KMS-11 (cell line): ENCODE results near the gene CLDN1.

Experiments
- H2AFZ ChIP-seq: fragments of 200-600 bp; sonication (generic); 2 replicates; pipeline ENCODE4 v1.6.1; 2016; ENCODE audit warnings: antibody characterized with exemption, mixed run types, low read depth
- H3K27ac ChIP-seq: fragments of 200-600 bp; sonication (generic); 2 replicates; pipeline ENCODE4 v1.6.1; 2016; ENCODE audit warnings: mild to moderate bottlenecking, mixed run types
- H3K27me3 ChIP-seq: fragments of 200-600 bp; sonication (generic); 2 replicates; pipeline ENCODE4 v1.6.1; 2017; ENCODE audit warnings: mild to moderate bottlenecking, low read depth, mixed run types, moderate library complexity; ENCODE audit not compliant: insufficient read depth
- H3K36me3 ChIP-seq: fragments of 200-600 bp; sonication (generic); 2 replicates; pipeline ENCODE4 v1.6.1; 2017; ENCODE audit warnings: mild to moderate bottlenecking, mixed run types; ENCODE audit not compliant: insufficient read depth
- H3K4me1 ChIP-seq: fragments of 200-600 bp; sonication (generic); 2 replicates; pipeline ENCODE4 v1.6.1; 2016; ENCODE audit warnings: mild to moderate bottlenecking, low read depth, mixed run types; ENCODE audit not compliant: poor library complexity, severe bottlenecking
- H3K4me2 ChIP-seq: fragments of 200-600 bp; sonication (generic); 2 replicates; pipeline ENCODE4 v1.7.0; 2016; ENCODE audit warnings: mild to moderate bottlenecking, mixed run types
- H3K4me3 ChIP-seq: fragments of 200-600 bp; sonication (generic); IDR thresholded peaks from 2 replicates; pipeline ENCODE4 v1.6.1; 2017; ENCODE audit warnings: low read depth, low read length, mixed read lengths; ENCODE audit not compliant: insufficient read depth
- H3K79me2 ChIP-seq: fragments of 200-600 bp; sonication (generic); 2 replicates; pipeline ENCODE4 v1.6.1; 2016; ENCODE audit warnings: low read depth, mixed run types; ENCODE audit not compliant: insufficient read depth
- H3K9ac ChIP-seq: fragments of 200-600 bp; sonication (generic); 2 replicates; pipeline ENCODE4 v1.6.1; 2016; ENCODE audit warnings: mild to moderate bottlenecking, mixed run types
- H4K20me1 ChIP-seq: fragments of 200-600 bp; sonication (generic); 2 replicates; pipeline ENCODE4 v1.6.1; 2016; ENCODE audit warnings: mild to moderate bottlenecking, mixed run types; ENCODE audit not compliant: insufficient read depth
- TF ChIP-seq, protein P1 (sequence below): fragments of 200-600 bp; sonication (generic); conservative IDR thresholded peaks from 2 replicates; pipeline ENCODE4 v1.6.1; 2017; ENCODE audit warnings: low read depth, mild to moderate bottlenecking, antibody characterized with exemption, low read length, moderate library complexity, mixed read lengths

Gene CLDN1

DNA sequence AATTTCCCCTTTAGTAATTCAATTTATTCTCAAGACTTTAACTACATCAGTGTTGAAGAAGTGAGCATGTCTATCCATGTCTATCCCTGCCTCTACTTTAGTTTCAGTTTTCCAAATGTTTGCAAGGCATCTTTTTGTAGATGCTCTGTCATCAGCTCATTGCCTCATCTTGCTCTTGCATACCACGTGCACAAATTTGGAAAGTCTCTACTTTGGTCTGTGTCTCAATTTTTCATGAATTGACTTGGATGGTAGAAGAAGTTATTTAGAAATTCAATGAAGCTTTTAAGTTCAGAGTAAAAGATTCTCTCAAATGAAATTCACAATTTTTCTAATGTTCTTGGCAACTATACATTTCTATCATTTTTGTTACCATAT, 55.3 kb downstream of the CLDN1 start:
- H3K27ac ChIP-seq = no peak overlapping the region
- no peaks in the 10 kb centered on the region for H3K4me1 ChIP-seq
- H3K4me2 ChIP-seq = no peak overlapping the region

DNA sequence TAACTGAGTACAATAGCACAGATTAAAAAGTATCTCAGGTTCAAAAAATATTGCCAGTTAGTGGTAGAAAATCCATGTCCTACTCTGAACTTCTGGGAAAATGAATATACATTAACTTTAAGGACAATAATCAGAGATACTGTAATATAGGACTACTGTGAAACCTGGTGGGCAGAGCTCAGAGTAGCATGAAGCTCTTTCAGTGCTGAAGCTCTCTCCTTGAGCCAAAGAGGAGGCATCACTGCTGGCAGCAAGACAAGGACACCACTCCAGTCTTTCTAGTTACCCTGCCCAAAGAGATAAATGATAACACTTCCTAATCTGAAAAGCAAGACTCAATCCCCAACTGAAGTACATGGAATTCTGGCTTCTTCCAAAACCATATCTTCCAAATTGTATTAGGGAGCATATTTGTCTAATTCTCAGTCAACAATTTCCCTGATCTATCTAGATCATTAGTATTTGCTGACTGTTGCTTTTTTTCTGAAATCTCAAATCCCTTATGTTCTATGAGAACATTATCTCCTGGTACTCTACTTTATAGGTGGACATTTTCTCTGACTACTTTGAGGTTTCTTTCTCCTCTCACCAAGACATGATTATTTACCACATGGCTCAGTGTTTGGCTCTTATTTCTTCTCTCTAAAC, 55.9 kb downstream of the CLDN1 start:
- H3K4me2 ChIP-seq = no peak overlapping the region
- no peaks in the 10 kb centered on the region for H3K4me1 ChIP-seq
- no peak overlapping the region for H2AFZ ChIP-seq
- H3K27ac ChIP-seq = no peak overlapping the region
- no peak overlapping the region for H3K9ac ChIP-seq
- H3K79me2 ChIP-seq = no peaks in the 10 kb centered on the region
- TF ChIP-seq, protein P1, sequence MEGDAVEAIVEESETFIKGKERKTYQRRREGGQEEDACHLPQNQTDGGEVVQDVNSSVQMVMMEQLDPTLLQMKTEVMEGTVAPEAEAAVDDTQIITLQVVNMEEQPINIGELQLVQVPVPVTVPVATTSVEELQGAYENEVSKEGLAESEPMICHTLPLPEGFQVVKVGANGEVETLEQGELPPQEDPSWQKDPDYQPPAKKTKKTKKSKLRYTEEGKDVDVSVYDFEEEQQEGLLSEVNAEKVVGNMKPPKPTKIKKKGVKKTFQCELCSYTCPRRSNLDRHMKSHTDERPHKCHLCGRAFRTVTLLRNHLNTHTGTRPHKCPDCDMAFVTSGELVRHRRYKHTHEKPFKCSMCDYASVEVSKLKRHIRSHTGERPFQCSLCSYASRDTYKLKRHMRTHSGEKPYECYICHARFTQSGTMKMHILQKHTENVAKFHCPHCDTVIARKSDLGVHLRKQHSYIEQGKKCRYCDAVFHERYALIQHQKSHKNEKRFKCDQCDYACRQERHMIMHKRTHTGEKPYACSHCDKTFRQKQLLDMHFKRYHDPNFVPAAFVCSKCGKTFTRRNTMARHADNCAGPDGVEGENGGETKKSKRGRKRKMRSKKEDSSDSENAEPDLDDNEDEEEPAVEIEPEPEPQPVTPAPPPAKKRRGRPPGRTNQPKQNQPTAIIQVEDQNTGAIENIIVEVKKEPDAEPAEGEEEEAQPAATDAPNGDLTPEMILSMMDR = no peak
- no peaks in the 10 kb centered on the region for H4K20me1 ChIP-seq
- no peaks in the 10 kb centered on the region for H3K36me3 ChIP-seq
- no peak overlapping the region for H3K4me3 ChIP-seq
- H3K27me3 ChIP-seq = no peaks in the 10 kb centered on the region

More for the DNA sequence above, 55.3 kb downstream of the CLDN1 start:
- no peak overlapping the region for H2AFZ ChIP-seq
- no peaks in the 10 kb centered on the region for H4K20me1 ChIP-seq
- H3K27me3 ChIP-seq = no peaks in the 10 kb centered on the region
- no peaks in the 10 kb centered on the region for H3K79me2 ChIP-seq
- TF ChIP-seq, protein P1 = no peak
- H3K36me3 ChIP-seq = no peaks in the 10 kb centered on the region
- H3K9ac ChIP-seq = no peak overlapping the region
- no peak overlapping the region for H3K4me3 ChIP-seq

DNA sequence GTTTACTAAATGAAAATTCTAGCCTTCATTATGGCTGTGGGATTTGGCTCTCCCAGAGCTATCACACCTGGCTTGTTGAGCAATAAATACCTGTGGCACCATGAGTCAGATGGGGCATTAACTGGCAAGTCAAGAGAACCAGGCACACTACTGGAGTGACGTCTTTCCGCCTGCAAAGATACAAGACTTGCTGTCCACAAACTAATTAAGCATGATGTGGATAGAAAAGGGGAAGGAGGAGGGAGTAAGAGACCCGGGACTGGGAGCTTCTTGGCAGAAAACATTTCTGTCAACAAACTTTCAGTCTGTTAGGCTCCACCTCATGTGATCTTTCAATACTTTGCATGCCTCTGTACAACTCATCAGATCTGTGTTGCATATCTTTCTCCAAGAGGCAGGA, 56.5 kb downstream of the CLDN1 start:
- no peaks in the 10 kb centered on the region for H4K20me1 ChIP-seq
- H3K4me1 ChIP-seq = no peaks in the 10 kb centered on the region
- no peak overlapping the region for H3K9ac ChIP-seq
- no peak overlapping the region for H3K4me2 ChIP-seq
- TF ChIP-seq, protein P1 = no peak
- H3K36me3 ChIP-seq = no peaks in the 10 kb centered on the region
- H3K27ac ChIP-seq = no peak overlapping the region
- no peaks in the 10 kb centered on the region for H3K27me3 ChIP-seq
- H3K79me2 ChIP-seq = no peaks in the 10 kb centered on the region
- no peak overlapping the region for H2AFZ ChIP-seq
- H3K4me3 ChIP-seq = no peak overlapping the region

DNA sequence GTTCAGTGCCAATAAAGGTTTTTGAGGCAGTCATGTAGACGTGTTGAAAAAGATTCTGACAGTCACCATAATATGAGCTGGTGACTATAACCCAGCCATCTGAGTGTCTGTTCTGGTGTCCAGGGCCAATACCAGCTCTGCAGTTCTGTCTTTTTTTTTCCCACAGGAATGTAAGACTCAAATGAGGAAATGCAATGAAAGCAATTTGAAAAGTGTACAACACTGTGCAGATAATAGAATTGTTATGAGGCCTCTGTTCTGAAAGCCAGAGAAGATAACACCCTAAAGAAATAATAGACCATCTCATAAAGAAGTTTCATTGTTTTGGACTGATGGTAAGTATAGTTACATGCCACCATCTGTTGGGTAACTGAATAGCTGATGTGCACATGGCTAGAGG, 57.1 kb downstream of the CLDN1 start:
- H2AFZ ChIP-seq = no peak overlapping the region

More for the DNA sequence above, 57.1 kb downstream of the CLDN1 start:
- Histone ChIP-seq H3K4me1 (no peaks in the 10 kb centered on the region), H3K9ac (no peak overlapping the region), H4K20me1 (no peaks in the 10 kb centered on the region), H3K36me3 (no peaks in the 10 kb centered on the region), H3K4me3 (no peak overlapping the region), H3K4me2 (no peak overlapping the region), H3K79me2 (no peaks in the 10 kb centered on the region), H3K27me3 (no peaks in the 10 kb centered on the region), H3K27ac (no peak overlapping the region)
- TF ChIP-seq, protein P1 = no peak
